ENCODE measurements around the gene STK24. TPM values are rescaled to one million over a fixed set of nuclear protein-coding genes. Genes with fewer than 3 reads are reported as not detected.

The STK24 gene
- polyA plus RNA-seq, 1 of the 3 experiments (the other 2 are of a cell fraction): 30.5 TPM

DNA sequence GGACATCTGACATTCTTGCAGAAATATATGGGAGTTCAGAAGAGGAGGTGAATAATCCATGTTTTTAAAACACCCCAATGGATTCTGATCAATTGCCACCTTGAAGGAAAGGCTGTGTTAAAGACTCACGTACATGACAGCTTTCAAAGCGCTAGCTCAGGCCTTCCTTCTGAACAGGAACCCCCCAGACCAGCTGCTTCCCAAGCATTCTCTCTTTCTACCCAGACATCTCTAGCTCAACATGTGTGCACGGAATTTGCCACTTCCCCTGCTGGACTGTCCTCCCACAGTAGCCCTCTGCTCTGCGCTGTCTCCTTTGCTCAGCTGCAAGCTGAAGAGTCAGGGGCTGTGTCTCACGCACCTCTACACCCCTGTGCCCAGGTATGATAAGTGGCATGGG lies 54.5 kb downstream of the STK24 start:
- Histone ChIP-seq H3K27me3 (ENCODE audit: insufficient read depth) (no peaks in the 10 kb centered on the region), H3K9me2 (no peaks in the 10 kb centered on the region), H3K4me1 (ENCODE audit: control insufficient read depth in 1 of 2, insufficient read depth in 2 of 2, low read depth in 1 of 2, low read length in 1 of 2) (peaks cover 0 to 30% of the 10 kb centered on the region in 2 experiments; a peak in 1 of 4 replicates), H4K20me1 (ENCODE audit: insufficient read depth) (peaks cover 85% of the 10 kb centered on the region), H3K9me3 (no peaks in the 10 kb centered on the region), H3K4me2 (no peak overlapping the region), H2AFZ (ENCODE audit: low read depth) (no peak overlapping the region), H3K79me2 (ENCODE audit: insufficient read depth) (peaks cover 94% of the 10 kb centered on the region), H3K9ac (no peak overlapping the region), H3K36me3 (replicated peaks in 1 of 2; ENCODE audit: control insufficient read depth in 1 of 2, insufficient read depth in 2 of 2, low read length in 1 of 2) (peaks cover 9 to 15% of the 10 kb centered on the region in 2 experiments), H3K4me3 (ENCODE audit: low read depth in 2 of 2, low read length in 1 of 2) (no peak overlapping the region), H3K27ac (ENCODE audit: low read depth in 2 of 2, low read length in 1 of 2) (no peak overlapping the region), H3F3A (replicated peaks; ENCODE audit: insufficient read depth) (no peaks in the 10 kb centered on the region)
- ChIA-PET POLR2A (no interaction called here), CTCF (interaction anchor here (1.1 kb wide), 1 partner anchor 22 kb away, joined by 4 read pairs; no protein-coding TSS in a partner anchor)
- WGBS (ENCODE audit: low lambda C conversion rate): 94% methylated on average over 4 of the region's 5 CpGs
- no peak for DNase-seq
- TF ChIP-seq CHD2 (IDR thresholded peaks at IDR 0.05; ENCODE audit: low read length, partially characterized antibody): no peak

GRCh38 chr13:98521461-98522247 lies 55.3 kb downstream of the STK24 start:
- no peak overlapping the region for H3K4me2 ChIP-seq
- H3K79me2 ChIP-seq (ENCODE audit: insufficient read depth): peaks cover 91% of the 10 kb centered on the region
- no peaks in the 10 kb centered on the region for H3K9me3 ChIP-seq
- H3K4me1 ChIP-seq (ENCODE audit: control insufficient read depth in 1 of 2, insufficient read depth in 2 of 2, low read depth in 1 of 2, low read length in 1 of 2): peaks cover 0 to 30% of the 10 kb centered on the region in 2 experiments; a peak in 1 of 4 replicates
- CTCF ChIA-PET: interaction anchor here (1.1 kb wide), 2 partner anchors 9 to 22 kb away, joined by 3 to 4 read pairs; no protein-coding TSS in a partner anchor
- 96% methylated on average over 20 of the region's 20 CpGs for WGBS (ENCODE audit: low lambda C conversion rate)
- no peaks in the 10 kb centered on the region for H3K9me2 ChIP-seq
- TF ChIP-seq JUND (IDR thresholded peaks at IDR 0.05) (no peak), FOXJ3 (CRISPR knock-in tag; IDR thresholded peaks at IDR 0.05) (no peak), RFX5 (IDR thresholded peaks at IDR 0.05; ENCODE audit: low read length) (no peak), GABPA (IDR thresholded peaks at IDR 0.05; ENCODE audit: low read depth) (no peak), USF2 (IDR thresholded peaks at IDR 0.05; ENCODE audit: borderline replicate concordance, low read depth, low read length) (no peak), RCOR1 (IDR thresholded peaks at IDR 0.05; ENCODE audit: low read length) (no peak), MXI1 (IDR thresholded peaks at IDR 0.05; ENCODE audit: low read depth, low read length) (no peak), SMC3 (IDR thresholded peaks at IDR 0.05; ENCODE audit: low read depth, low read length) (no peak), TEAD4 (IDR thresholded peaks at IDR 0.05; ENCODE audit: borderline replicate concordance, insufficient read depth) (no peak)
- TF ChIP-seq, protein P1, sequence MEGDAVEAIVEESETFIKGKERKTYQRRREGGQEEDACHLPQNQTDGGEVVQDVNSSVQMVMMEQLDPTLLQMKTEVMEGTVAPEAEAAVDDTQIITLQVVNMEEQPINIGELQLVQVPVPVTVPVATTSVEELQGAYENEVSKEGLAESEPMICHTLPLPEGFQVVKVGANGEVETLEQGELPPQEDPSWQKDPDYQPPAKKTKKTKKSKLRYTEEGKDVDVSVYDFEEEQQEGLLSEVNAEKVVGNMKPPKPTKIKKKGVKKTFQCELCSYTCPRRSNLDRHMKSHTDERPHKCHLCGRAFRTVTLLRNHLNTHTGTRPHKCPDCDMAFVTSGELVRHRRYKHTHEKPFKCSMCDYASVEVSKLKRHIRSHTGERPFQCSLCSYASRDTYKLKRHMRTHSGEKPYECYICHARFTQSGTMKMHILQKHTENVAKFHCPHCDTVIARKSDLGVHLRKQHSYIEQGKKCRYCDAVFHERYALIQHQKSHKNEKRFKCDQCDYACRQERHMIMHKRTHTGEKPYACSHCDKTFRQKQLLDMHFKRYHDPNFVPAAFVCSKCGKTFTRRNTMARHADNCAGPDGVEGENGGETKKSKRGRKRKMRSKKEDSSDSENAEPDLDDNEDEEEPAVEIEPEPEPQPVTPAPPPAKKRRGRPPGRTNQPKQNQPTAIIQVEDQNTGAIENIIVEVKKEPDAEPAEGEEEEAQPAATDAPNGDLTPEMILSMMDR (IDR thresholded peaks at IDR 0.05): no peak
- no peak for DNase-seq
- POLR2A ChIA-PET: no interaction called here
- H3K36me3 ChIP-seq (replicated peaks in 1 of 2; ENCODE audit: control insufficient read depth in 1 of 2, insufficient read depth in 2 of 2, low read length in 1 of 2): peaks cover 10 to 18% of the 10 kb centered on the region in 2 experiments
- H3K27ac ChIP-seq (ENCODE audit: low read depth in 2 of 2, low read length in 1 of 2): no peak overlapping the region
- H3K27me3 ChIP-seq (ENCODE audit: insufficient read depth): no peaks in the 10 kb centered on the region
- H3K9ac ChIP-seq: no peak overlapping the region
- H2AFZ ChIP-seq (ENCODE audit: low read depth): no peak overlapping the region
- peaks cover 78% of the 10 kb centered on the region for H4K20me1 ChIP-seq (ENCODE audit: insufficient read depth)
- no peak overlapping the region for H3K4me3 ChIP-seq (ENCODE audit: low read depth in 2 of 2, low read length in 1 of 2)
- H3F3A ChIP-seq (replicated peaks; ENCODE audit: insufficient read depth): no peaks in the 10 kb centered on the region
